H1 (cell line): ENCODE measurements around the gene MAP4.

Source experiments
- CHD2 ChIP-seq: IDR thresholded peaks from 2 replicates; pipeline ENCODE4 v1.6.1; 2012; ENCODE audit warnings: low read length, improper control_type of control experiment
- CTBP2 ChIP-seq: IDR thresholded peaks from 2 replicates; pipeline ENCODE4 v1.7.0; 2011; ENCODE audit warnings: borderline replicate concordance, mild to moderate bottlenecking, moderate library complexity, mixed read lengths, low read length; ENCODE audit not compliant: insufficient read depth, insufficient read length
- EP300 ChIP-seq, 2 experiments: IDR thresholded peaks; 1 replicate in 1 of 2; 2 replicates in 1 of 2; pipeline ENCODE4 v1.6.1; 2011 to 2012; ENCODE audit warnings: low read depth in 2 of 2, low read length in 2 of 2, mild to moderate bottlenecking in 2 of 2, borderline replicate concordance in 1 of 2, inconsistent platforms in 1 of 2, moderate library complexity in 1 of 2
- EZH2 ChIP-seq: fragments of 200-600 bp; sonication (generic); IDR thresholded peaks from 2 replicates; pipeline ENCODE4 v1.7.1; 2012; ENCODE audit warnings: low read depth, mild to moderate bottlenecking, moderate library complexity, low read length, inconsistent platforms; ENCODE audit not compliant: severe bottlenecking
- HDAC6 ChIP-seq: IDR thresholded peaks from one replicate; pipeline ENCODE4 v1.7.1; 2012; ENCODE audit warnings: low read depth, mild to moderate bottlenecking, inconsistent platforms, low read length, moderate library complexity
- POLR2AphosphoS5 ChIP-seq: IDR thresholded peaks from 2 replicates; pipeline ENCODE4 v1.6.1; 2011; ENCODE audit warnings: low read depth, low read length
- RNF2 ChIP-seq: fragments of 200-900, 300-1000 bp; sonication (generic); IDR thresholded peaks from 2 replicates; pipeline ENCODE4 v1.7.1; 2016; ENCODE audit warnings: borderline replicate concordance, low read depth, mild to moderate bottlenecking, antibody characterized with exemption, low read length; ENCODE audit not compliant: poor library complexity, severe bottlenecking; ENCODE audit errors: missing control alignments
- SIX5 ChIP-seq: IDR thresholded peaks from 2 replicates; pipeline ENCODE4 v1.6.1; 2011; ENCODE audit warnings: mild to moderate bottlenecking, low read depth, low read length
- SP4 ChIP-seq: IDR thresholded peaks from 2 replicates; pipeline ENCODE4 v1.6.1; 2012; ENCODE audit warnings: low read length, inconsistent platforms
- SUZ12 ChIP-seq: fragments of 200-600 bp; sonication (generic); IDR thresholded peaks from 2 replicates; pipeline ENCODE4 v1.6.1; 2012; ENCODE audit warnings: mild to moderate bottlenecking, inconsistent platforms, low read length, moderate library complexity, mixed read lengths
- TF ChIP-seq, protein P1 (sequence below): IDR thresholded peaks from 2 replicates; pipeline ENCODE4 v1.6.1; 2011; ENCODE audit warnings: low read length, improper control_type of control experiment
- TF ChIP-seq, protein P2 (sequence below), 3 experiments: IDR thresholded peaks; 1 replicate in 2 of 3; 2 replicates in 1 of 3; pipeline versions ENCODE4 v1.5.1 to v1.6.1; 2011; ENCODE audit warnings: low read length in 3 of 3, mild to moderate bottlenecking in 3 of 3, inconsistent platforms in 2 of 3, low read depth in 1 of 3, moderate library complexity in 1 of 3; ENCODE audit not compliant: insufficient read depth in 1 of 3; ENCODE audit errors: control extremely low read depth in 1 of 3

GRCh38 chr3:47851888-47852603, 164.2 kb downstream of the MAP4 start:
- TF ChIP-seq, protein P1, sequence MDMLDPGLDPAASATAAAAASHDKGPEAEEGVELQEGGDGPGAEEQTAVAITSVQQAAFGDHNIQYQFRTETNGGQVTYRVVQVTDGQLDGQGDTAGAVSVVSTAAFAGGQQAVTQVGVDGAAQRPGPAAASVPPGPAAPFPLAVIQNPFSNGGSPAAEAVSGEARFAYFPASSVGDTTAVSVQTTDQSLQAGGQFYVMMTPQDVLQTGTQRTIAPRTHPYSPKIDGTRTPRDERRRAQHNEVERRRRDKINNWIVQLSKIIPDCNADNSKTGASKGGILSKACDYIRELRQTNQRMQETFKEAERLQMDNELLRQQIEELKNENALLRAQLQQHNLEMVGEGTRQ = no peak
- TF ChIP-seq HDAC6 = no peak
- no peak for TF ChIP-seq SUZ12
- no peak for TF ChIP-seq SP4
- no peak for TF ChIP-seq EP300 (IDR thresholded peaks at IDR 0.05; ENCODE audit: borderline replicate concordance in 1 of 2, low read depth in 2 of 2, low read length in 2 of 2)
- TF ChIP-seq, protein P2, sequence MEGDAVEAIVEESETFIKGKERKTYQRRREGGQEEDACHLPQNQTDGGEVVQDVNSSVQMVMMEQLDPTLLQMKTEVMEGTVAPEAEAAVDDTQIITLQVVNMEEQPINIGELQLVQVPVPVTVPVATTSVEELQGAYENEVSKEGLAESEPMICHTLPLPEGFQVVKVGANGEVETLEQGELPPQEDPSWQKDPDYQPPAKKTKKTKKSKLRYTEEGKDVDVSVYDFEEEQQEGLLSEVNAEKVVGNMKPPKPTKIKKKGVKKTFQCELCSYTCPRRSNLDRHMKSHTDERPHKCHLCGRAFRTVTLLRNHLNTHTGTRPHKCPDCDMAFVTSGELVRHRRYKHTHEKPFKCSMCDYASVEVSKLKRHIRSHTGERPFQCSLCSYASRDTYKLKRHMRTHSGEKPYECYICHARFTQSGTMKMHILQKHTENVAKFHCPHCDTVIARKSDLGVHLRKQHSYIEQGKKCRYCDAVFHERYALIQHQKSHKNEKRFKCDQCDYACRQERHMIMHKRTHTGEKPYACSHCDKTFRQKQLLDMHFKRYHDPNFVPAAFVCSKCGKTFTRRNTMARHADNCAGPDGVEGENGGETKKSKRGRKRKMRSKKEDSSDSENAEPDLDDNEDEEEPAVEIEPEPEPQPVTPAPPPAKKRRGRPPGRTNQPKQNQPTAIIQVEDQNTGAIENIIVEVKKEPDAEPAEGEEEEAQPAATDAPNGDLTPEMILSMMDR (IDR thresholded peaks at IDR 0.05; ENCODE audit: control extremely low read depth in 1 of 3, insufficient read depth in 1 of 3, low read depth in 1 of 3, low read length in 3 of 3) = no peak; a peak in 1 of 4 replicates
- peak; percentile 50; the same call in 1 of the 2 replicates for TF ChIP-seq POLR2AphosphoS5
- no peak for TF ChIP-seq SIX5
- no peak for TF ChIP-seq RNF2
- TF ChIP-seq CTBP2 = no peak
- no peak for TF ChIP-seq CHD2
- TF ChIP-seq EZH2 = no peak
